Measurements from ENCODE around the gene HS6ST2.

The HS6ST2 gene

GRCh38 chrX:132622130-132622529 lies 336.3 kb downstream of the HS6ST2 start:
- no peak overlapping the region for H3K27ac ChIP-seq
- TF ChIP-seq, protein P1, sequence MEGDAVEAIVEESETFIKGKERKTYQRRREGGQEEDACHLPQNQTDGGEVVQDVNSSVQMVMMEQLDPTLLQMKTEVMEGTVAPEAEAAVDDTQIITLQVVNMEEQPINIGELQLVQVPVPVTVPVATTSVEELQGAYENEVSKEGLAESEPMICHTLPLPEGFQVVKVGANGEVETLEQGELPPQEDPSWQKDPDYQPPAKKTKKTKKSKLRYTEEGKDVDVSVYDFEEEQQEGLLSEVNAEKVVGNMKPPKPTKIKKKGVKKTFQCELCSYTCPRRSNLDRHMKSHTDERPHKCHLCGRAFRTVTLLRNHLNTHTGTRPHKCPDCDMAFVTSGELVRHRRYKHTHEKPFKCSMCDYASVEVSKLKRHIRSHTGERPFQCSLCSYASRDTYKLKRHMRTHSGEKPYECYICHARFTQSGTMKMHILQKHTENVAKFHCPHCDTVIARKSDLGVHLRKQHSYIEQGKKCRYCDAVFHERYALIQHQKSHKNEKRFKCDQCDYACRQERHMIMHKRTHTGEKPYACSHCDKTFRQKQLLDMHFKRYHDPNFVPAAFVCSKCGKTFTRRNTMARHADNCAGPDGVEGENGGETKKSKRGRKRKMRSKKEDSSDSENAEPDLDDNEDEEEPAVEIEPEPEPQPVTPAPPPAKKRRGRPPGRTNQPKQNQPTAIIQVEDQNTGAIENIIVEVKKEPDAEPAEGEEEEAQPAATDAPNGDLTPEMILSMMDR (conservative IDR thresholded peaks at IDR 0.05) = no peak

- H3K27ac ChIP-seq = no peak overlapping the region
- TF ChIP-seq, protein P1 (conservative IDR thresholded peaks at IDR 0.05) = no peak
- TF ChIP-seq ZFX (IDR thresholded peaks at IDR 0.05) = no peak
These were observed 339.6 kb downstream of the HS6ST2 start for GRCh38 chrX:132618810-132619209.

GRCh38 chrX:132615391-132616131 lies 342.9 kb downstream of the HS6ST2 start:
- no peak overlapping the region for H3K27ac ChIP-seq
- no peak for TF ChIP-seq ZFX (IDR thresholded peaks at IDR 0.05)
- TF ChIP-seq, protein P1 (conservative IDR thresholded peaks at IDR 0.05) = peak; percentile 51

GRCh38 chrX:132614297-132614696 lies 344.1 kb downstream of the HS6ST2 start:
- TF ChIP-seq ZFX (IDR thresholded peaks at IDR 0.05) = no peak
- TF ChIP-seq, protein P1 (conservative IDR thresholded peaks at IDR 0.05) = peak; percentile 35
- H3K27ac ChIP-seq = no peak overlapping the region

GRCh38 chrX:132613801-132614200 lies 344.6 kb downstream of the HS6ST2 start:
- H3K27ac ChIP-seq = no peak overlapping the region
- TF ChIP-seq, protein P1 (conservative IDR thresholded peaks at IDR 0.05) = no peak
- TF ChIP-seq ZFX (IDR thresholded peaks at IDR 0.05) = no peak

DNA sequence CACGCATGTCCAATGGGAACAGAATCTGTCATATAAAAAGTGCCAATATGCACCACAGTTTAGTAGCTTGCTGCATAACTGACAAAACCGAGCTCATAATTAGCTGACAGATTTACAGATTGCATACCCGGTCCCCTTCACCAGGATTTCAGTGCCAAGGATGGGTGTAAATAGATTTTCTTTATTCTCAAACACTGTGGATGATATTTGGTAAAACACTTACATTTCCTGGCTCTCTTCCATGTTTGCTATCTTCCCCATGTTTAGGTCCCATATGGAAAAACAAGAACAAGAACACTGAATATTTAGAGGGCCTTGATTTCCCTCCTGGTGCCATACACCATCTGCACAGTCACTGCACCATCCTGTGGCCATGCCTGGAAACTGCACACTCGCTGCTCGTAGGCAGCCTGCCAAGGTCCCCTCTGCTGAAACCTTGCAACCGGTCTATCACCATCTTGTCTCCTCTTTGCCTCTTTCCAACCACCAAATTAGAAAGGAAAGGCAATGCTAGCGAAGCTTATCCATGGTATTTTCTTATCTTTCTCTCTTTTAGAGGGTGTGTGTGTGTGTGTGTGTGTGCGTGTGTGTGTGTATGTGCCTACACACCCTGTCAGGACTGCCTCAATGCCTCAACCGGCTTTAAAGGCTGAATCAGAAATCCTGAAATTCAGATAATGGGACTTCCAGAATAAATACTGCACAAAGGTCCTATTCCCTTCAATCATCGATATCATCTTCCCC lies 345.4 kb downstream of the HS6ST2 start:
- no peak overlapping the region for H3K27ac ChIP-seq
- TF ChIP-seq ZFX (IDR thresholded peaks at IDR 0.05) = no peak
- TF ChIP-seq, protein P1 (conservative IDR thresholded peaks at IDR 0.05) = peak; percentile 73

GRCh38 chrX:132610536-132610935 lies 347.9 kb downstream of the HS6ST2 start:
- no peak overlapping the region for H3K27ac ChIP-seq
- TF ChIP-seq, protein P1 (conservative IDR thresholded peaks at IDR 0.05) = no peak
- TF ChIP-seq ZFX (IDR thresholded peaks at IDR 0.05) = no peak
